GM19025 (cell line): Measurements from ENCODE around the gene OVCA2.

Source experiments
- ATAC-seq: cut with Tn5 transposase; IDR thresholded peaks from one replicate; pipeline ENCODE4 v1.9.1; 2021; ENCODE audit warnings: mild to moderate bottlenecking, low read depth, moderate library complexity; ENCODE audit not compliant: unreplicated experiment

The OVCA2 gene

DNA sequence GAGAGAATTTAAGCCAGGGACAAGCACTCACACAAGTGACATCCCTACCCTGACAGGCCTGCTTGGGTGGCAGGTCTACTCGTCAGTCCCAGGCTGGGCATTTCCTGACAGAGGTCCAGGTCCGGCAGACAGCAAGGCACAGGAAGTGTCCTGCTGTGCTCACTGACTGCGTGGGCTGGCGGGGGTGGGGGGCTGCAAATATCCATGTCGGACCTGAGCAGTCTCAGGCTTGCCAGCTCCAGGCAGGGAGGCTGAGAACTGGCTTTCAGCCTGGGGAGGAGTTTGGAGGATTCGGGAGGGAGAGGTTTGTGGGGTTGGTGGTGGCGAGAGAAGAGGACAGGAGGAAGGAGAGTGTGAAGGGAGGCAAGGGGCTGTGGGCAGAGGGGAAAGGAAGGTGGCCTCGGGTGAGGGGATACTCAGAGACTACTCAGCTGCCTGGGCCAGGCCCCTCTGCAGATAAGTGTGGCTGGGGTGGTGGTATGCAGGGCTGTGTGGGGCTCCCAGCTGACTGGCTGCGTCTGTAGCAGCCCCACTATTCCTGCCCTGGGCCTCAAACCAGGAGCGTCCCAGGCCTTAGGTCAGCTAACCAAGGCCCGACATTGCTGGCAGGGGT lies 20.9 kb downstream of the OVCA2 start:
- no peak for ATAC-seq

DNA sequence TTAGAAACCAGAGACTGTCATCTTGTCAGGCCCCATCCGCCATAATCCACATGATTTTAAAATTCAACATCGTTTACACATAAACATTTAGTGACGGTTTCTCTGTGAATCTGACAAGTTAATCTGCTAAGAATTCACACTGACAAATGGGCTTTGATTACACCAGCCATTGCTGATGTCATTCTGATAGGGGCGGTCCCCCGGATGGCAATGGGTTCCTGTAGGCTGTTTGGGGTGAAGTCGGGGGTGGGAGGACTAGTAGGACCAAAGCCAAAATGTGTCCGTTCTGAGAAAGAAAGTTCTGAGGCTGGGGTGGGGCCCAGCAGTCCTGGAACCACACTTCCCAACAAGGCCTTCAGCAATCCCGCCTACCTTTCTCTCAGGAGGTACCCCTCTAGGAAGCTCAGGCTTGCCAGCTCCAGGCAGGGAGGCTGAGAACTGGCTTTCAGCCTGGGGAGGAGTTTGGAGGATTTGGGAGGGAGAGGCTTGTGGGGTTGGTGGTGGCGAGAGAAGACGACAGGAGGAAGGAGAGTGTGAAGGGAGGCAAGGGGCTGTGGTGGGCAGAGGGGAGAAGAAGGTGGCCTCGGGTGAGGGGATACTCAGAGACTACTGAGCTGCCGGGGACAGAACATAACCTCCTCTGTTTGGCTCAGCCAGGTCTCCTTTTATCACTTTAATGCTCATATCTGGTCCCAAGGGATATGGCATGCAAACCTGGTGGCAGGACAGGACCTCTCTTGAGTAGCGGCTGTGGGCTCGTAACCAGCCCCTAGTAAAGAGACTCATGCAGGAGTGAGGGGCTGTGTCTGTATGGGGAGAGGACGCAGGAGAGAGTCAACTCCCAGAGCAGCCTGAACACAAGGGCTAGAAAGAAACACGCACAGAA lies 21.7 kb downstream of the OVCA2 start:
- ATAC-seq: no peak

GRCh38 chr17:2064147-2064489 lies 22.3 kb downstream of the OVCA2 start:
- ATAC-seq: no peak

DNA sequence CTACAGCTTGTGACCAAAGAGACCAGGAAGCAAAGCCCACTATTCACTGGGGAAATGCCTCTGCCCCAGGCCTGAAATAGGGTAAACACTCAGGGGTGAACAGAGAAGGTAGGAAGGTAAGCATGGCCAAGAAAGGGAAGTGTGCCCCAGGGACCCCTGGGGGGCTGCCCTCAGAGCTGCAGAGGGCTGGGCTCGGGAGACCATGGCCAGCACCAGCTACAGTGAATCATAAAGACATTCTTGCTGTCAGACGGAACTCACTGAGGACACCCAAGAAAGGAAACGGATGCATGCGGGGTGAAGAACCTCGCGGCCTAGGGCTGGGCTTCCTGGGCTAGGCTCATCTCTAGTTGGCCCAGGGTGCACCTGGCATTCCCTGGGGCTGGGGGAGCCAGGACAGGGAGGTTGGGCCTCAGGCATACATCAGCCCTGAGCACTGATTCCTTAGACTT lies 22.7 kb downstream of the OVCA2 start:
- no peak for ATAC-seq

- ATAC-seq: no peak
These were observed 23.4 kb downstream of the OVCA2 start for GRCh38 chr17:2064980-2065785.

- ATAC-seq: no peak
These were observed 24.2 kb downstream of the OVCA2 start for GRCh38 chr17:2065949-2066400.

DNA sequence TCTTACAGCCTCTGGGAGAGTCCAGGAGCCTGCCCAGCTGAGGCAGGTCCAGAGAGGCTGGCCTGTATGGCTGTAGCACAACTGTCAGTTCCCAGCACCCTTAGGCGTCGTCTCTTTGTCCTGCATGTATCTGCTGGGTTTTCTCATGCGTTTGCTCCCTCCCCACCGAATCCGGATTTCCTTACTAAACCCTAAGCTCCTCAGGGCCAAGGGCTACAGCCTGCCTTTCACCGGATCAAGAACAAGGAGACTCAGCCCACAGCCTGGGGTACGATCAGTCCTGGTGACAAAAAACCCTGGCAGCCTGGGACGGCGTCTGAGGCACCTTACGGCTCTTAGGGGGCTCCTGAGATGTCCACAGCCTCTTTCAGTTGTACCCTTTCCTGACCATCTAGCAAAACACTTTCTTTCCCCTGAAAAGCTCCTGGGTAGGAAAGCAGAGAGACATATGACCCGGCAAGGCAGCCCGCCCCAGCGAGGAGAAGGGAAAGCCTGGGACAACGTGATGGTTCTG lies 25.3 kb downstream of the OVCA2 start:
- ATAC-seq: no peak

GRCh38 chr17:2067608-2068024 lies 25.8 kb downstream of the OVCA2 start:
- no peak for ATAC-seq

GRCh38 chr17:2068031-2068518 lies 26.3 kb downstream of the OVCA2 start:
- ATAC-seq: no peak

- ATAC-seq: no peak
These were observed 26.8 kb downstream of the OVCA2 start for GRCh38 chr17:2068519-2069051.

DNA sequence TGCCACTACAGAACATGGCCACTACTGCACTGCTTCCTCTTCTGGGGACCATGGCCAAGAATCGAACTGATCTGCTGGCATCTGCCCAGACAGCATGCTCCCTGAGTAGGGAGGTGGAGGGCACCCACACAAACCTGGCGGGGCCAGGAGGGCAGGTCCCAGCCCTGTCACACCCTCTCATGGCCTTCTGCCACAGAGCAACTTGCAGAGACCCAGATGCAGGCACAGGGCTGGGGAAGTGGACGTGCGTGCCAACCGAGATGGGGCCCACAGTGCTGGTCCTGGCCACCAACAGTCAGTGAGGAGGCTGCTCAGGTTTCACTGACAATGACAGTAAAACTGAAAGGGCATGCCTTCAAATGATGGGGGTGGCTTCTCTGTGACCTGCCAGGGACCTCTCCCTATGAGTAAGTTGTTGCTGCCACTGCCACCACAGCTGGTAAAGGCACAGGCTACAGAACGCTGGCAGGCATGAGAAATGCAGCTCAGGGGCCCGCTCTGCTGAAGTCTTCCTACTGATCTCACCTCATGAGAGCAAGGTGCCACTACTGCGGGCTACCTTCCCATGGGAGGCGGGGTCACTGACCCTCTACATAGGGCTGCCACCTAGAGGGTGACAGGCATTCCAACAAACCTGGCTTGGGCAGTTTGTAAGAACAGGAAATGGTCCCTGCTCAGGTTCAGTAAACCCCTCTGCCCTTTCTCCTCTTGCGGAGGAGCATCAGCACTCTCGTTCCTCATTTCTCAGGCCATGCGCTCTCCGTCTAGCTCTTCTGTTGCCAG lies 28.6 kb downstream of the OVCA2 start:
- ATAC-seq: peak; percentile 87

GRCh38 chr17:2071024-2071385 lies 29.2 kb downstream of the OVCA2 start:
- no peak for ATAC-seq

DNA sequence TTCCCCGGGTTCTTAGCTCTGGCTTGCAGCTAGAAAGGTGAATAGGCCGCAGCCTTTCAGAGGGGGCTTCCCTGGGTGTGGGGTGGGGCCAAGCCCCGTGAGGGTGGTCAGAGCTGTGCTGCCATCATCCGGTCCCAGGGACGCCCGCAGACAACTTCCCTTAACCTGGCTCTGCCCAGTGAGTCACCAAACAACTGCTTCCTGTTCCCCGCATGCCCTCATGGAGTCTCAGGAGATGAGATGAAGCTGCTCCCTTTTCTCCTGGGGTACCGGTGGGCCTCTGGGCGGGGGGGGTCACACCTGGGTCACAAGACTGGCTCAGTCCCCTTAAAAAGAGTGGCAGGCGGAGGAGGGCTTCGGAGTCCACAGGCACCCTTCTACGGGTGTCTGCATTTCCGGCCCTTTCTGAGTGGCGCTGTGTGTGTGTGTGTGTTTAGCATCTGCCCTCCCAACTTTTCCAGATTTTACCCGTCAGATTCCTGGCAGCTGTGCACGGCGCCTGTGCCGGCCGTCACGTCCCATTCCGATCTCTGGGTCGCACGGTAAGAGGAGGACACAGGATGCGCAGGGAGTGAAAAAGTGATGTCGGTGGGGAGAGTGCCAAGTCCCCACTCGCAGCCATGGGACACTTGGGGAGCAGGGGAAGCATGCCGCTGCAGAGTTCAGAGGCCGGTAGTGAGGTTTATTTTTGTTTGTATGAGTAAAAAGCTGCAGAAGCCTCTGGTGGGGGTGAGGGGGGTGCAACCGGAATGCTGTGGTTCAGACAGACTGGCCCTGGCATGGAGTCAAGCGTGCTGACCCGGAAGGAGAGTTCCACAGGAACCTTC lies 29.8 kb downstream of the OVCA2 start:
- ATAC-seq: no peak

DNA sequence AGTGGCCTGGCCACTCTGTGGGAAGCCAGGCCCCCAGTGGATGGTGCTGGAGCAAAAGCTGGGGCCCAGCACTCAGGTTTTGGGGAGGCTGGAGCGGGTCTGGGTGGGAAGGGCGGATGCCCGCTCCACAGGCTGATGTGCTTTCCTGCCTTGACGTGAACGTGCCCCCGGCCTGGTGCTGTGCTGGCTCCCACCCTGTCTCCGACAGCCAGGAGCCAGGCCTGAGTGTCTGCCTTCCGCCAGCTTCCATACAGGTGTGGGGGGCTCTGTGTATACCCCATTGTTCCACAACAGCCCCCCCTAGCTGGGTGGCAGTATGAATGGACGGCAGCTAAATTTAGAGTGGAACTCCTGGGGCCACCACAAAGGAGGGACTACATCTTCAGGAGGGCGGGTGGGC lies 33.1 kb downstream of the OVCA2 start:
- no peak for ATAC-seq

- ATAC-seq: no peak
These were observed 33.7 kb downstream of the OVCA2 start for GRCh38 chr17:2075336-2076086.

GRCh38 chr17:2076087-2076984 lies 34.5 kb downstream of the OVCA2 start:
- ATAC-seq: no peak

- ATAC-seq: no peak
These were observed 35.2 kb downstream of the OVCA2 start for GRCh38 chr17:2077040-2077439.
